GM21360 (cell line): ENCODE results near the gene VAT1L.
"Not testable (repeated sequence)": the region's sequence is repeated elsewhere in the genome, so short reads cannot be mapped to it uniquely, and the experiment has no call there.

Source experiments
- ATAC-seq: cut with Tn5 transposase; IDR thresholded peaks from one replicate; pipeline ENCODE4 v1.9.1; 2021; ENCODE audit warnings: mild to moderate bottlenecking, moderate library complexity; ENCODE audit not compliant: unreplicated experiment

Gene VAT1L

GRCh38 chr16:77987810-77988209 is 199.4 kb downstream of the VAT1L start:
- no peak for ATAC-seq

- no peak for ATAC-seq
These were observed 201.5 kb downstream of the VAT1L start for GRCh38 chr16:77989846-77990245.

- no peak for ATAC-seq
These were observed 203.3 kb downstream of the VAT1L start for GRCh38 chr16:77991701-77992100.

- not testable (repeated sequence) for ATAC-seq
These were observed 204.0 kb downstream of the VAT1L start for GRCh38 chr16:77992381-77992780.

GRCh38 chr16:77993111-77993985 is 205.0 kb downstream of the VAT1L start:
- ATAC-seq = no peak

- no peak for ATAC-seq
These were observed 207.6 kb downstream of the VAT1L start for GRCh38 chr16:77995843-77996455.

GRCh38 chr16:77998350-77999023 is 210.1 kb downstream of the VAT1L start:
- no peak for ATAC-seq

GRCh38 chr16:78001451-78002025 is 213.2 kb downstream of the VAT1L start:
- ATAC-seq = no peak

GRCh38 chr16:78002915-78003538 is 214.7 kb downstream of the VAT1L start:
- ATAC-seq = peak; percentile 98

GRCh38 chr16:78004517-78004916 is 216.2 kb downstream of the VAT1L start:
- no peak for ATAC-seq

- ATAC-seq = no peak
These were observed 217.5 kb downstream of the VAT1L start for GRCh38 chr16:78005881-78006280.

GRCh38 chr16:78007121-78007520 is 218.8 kb downstream of the VAT1L start:
- no peak for ATAC-seq

GRCh38 chr16:78022347-78023060 is 234.1 kb downstream of the VAT1L start, which contains the start of gene CLEC3A:
CLEC3A (plus strand) TSS chr16:78022548; CDS start chr16:78022627, 79 bp downstream.
- no peak for ATAC-seq

GRCh38 chr16:78024159-78024558 is 235.8 kb downstream of the VAT1L start:
- ATAC-seq = no peak

- ATAC-seq = no peak
These were observed 237.3 kb downstream of the VAT1L start for GRCh38 chr16:78025631-78026030.

- no peak for ATAC-seq
These were observed 239.7 kb downstream of the VAT1L start for GRCh38 chr16:78028018-78028417.
